Neural progenitor cell (in vitro differentiated cells): ENCODE results near the gene NOTUM. TPM values are rescaled to one million over a fixed set of nuclear protein-coding genes. Genes with fewer than 3 reads are reported as not detected.
A peak's percentile ranks its signal among the peaks of the same experiment; 100 is the strongest.

Experiments
- DNase-seq: peaks from one replicate; pipeline ENCODE4 v3.0.0-alpha.2; 2016; ENCODE audit warnings: low spot score
- H2AFZ ChIP-seq: fragments of 200-600 bp; sonication (generic); replicated peaks from 2 replicates; pipeline ENCODE4 v1.6.1; 2016; ENCODE audit warnings: antibody characterized with exemption
- H3F3A ChIP-seq: fragments of 200-600 bp; sonication (generic); 2 replicates; pipeline ENCODE4 v1.6.1; 2016; ENCODE audit warnings: antibody characterized with exemption, low read depth
- H3K27ac ChIP-seq: fragments of 200-600 bp; sonication (generic); 2 replicates; pipeline ENCODE4 v1.5.1; 2016; ENCODE audit warnings: mild to moderate bottlenecking
- H3K27me3 ChIP-seq: fragments of 200-600 bp; sonication (generic); 2 replicates; pipeline ENCODE4 v1.6.1; 2016; ENCODE audit warnings: mild to moderate bottlenecking, moderate library complexity
- H3K36me3 ChIP-seq: fragments of 200-600 bp; sonication (generic); 2 replicates; pipeline ENCODE4 v1.5.1; 2016
- H3K4me1 ChIP-seq: fragments of 200-600 bp; sonication (generic); 2 replicates; pipeline ENCODE4 v1.6.1; 2016; ENCODE audit warnings: mixed run types
- H3K4me2 ChIP-seq: fragments of 200-600 bp; sonication (generic); 2 replicates; pipeline ENCODE4 v1.6.1; 2016
- H3K4me3 ChIP-seq: fragments of 200-600 bp; sonication (generic); 2 replicates; pipeline ENCODE4 v1.5.1; 2016
- H3K79me2 ChIP-seq: fragments of 200-600 bp; sonication (generic); 2 replicates; pipeline ENCODE4 v1.6.1; 2016; ENCODE audit warnings: low read depth
- H3K9ac ChIP-seq: fragments of 200-600 bp; sonication (generic); 2 replicates; pipeline ENCODE4 v1.6.1; 2016
- H3K9me3 ChIP-seq: fragments of 200-600 bp; sonication (generic); 2 replicates; pipeline ENCODE4 v1.5.1; 2016; ENCODE audit warnings: low read depth
- H4K20me1 ChIP-seq: fragments of 200-600 bp; sonication (generic); 2 replicates; pipeline ENCODE4 v1.6.1; 2016; ENCODE audit warnings: low read depth
- H3K27ac Mint-ChIP-seq: 3 replicates; pipeline ENCODE4 v1.8.0; 2021; ENCODE audit warnings: mixed read lengths
- H3K27me3 Mint-ChIP-seq: 2 replicates; pipeline ENCODE4 v1.8.0; 2022; ENCODE audit warnings: low read depth, mild to moderate bottlenecking, inconsistent platforms, moderate library complexity, mixed read lengths; ENCODE audit not compliant: insufficient read depth
- H3K36me3 Mint-ChIP-seq: 3 replicates; pipeline ENCODE4 v1.8.0; 2021; ENCODE audit warnings: mixed read lengths
- H3K4me1 Mint-ChIP-seq: 3 replicates; pipeline ENCODE4 v1.8.0; 2021; ENCODE audit warnings: mixed read lengths
- H3K4me3 Mint-ChIP-seq: 3 replicates; pipeline ENCODE4 v1.8.0; 2021; ENCODE audit warnings: mild to moderate bottlenecking, moderate library complexity, mixed read lengths
- H3K9me3 Mint-ChIP-seq: 3 replicates; pipeline ENCODE4 v1.8.0; 2020; ENCODE audit warnings: mixed read lengths
- EZH2 ChIP-seq: fragments of 200-600 bp; sonication (generic); IDR thresholded peaks from 2 replicates; pipeline ENCODE4 v1.6.1; 2017; ENCODE audit warnings: antibody characterized with exemption, mild to moderate bottlenecking, moderate library complexity
- EZH2phosphoT487 ChIP-seq: fragments of 200-600 bp; sonication (generic); IDR thresholded peaks from 2 replicates; pipeline ENCODE4 v1.6.1; 2017; ENCODE audit warnings: antibody characterized with exemption
- total RNA-seq: library from RNA; depleted of rRNA; stranded (reverse); fragments of >200 nt; gene quantifications from 2 replicates; pipeline ENCODE4 v1.2.3, GENCODE V29; 2015; ENCODE audit warnings: low replicate concordance
- TF ChIP-seq, protein P1 (sequence below): fragments of 200-600 bp; sonication (generic); IDR thresholded peaks from 2 replicates; pipeline ENCODE4 v1.5.1; 2017; ENCODE audit warnings: antibody characterized with exemption, mild to moderate bottlenecking

Gene NOTUM
- total RNA-seq, 1 donor from 2014 or later: not detected

DNA sequence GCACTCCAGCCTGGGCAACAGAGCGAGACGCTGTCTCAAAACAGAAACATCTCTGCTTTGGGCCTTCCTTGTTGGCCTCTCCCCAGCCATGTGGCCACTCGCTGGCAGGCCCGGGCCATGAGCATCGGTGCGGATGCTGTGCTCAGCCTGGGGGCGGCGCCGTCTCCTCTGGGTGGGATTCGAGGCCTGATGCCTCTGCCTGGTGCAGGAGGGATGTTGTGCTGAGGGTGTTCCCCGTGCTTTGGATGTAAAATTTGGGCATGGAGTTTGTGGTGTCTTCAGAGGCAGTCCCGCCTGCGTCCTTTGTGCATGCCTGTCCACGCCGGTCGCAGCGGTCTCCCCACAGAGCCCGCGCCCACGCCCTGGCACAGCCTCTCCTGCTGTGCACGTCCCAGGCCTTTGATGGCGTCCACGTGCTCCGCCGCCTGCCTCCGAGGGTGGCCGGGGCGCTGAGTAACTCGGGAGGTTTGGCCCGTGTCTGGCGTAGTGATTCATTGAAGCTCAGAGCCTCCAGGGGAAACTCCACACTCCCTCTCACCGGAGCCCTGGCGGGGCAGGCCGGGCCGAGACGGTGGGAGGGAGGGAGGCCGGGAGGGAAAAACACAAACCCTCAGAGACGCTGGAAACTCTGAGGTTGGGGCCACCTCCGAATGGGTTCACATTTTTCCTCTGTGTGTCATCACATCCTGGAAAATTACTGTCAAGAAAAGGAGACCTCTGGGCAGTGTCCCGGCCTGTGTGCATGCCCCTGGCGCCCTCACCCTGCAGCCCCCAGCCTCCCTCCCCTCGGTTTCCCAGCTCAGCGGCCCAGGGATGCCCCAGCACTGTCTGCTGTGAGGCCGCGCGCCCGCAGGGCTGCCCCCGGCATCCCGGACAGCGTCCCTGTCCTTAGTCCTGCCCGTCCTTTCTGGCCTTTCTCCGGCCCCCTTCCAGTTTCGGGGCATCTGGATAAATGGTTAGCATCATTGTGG lies 42.7 kb upstream of the NOTUM start:
- H3K4me2 ChIP-seq: no peak overlapping the region
- H2AFZ ChIP-seq: no peak overlapping the region
- no peaks in the 10 kb centered on the region for H3K36me3 ChIP-seq
- peaks cover 20% of the 10 kb centered on the region for H3K4me1 Mint-ChIP-seq
- H3K9me3 ChIP-seq: no peaks in the 10 kb centered on the region
- peaks cover 4% of the 10 kb centered on the region for H3K36me3 Mint-ChIP-seq
- no peaks in the 10 kb centered on the region for H3K4me1 ChIP-seq
- DNase-seq: no peak
- H3K4me3 ChIP-seq: no peak overlapping the region
- no peak for TF ChIP-seq EZH2phosphoT487
- H3F3A ChIP-seq: no peaks in the 10 kb centered on the region
- peak overlapping the region; percentile 29 for H3K27ac ChIP-seq
- peaks cover 4% of the 10 kb centered on the region for H4K20me1 ChIP-seq
- no peaks in the 10 kb centered on the region for H3K27me3 ChIP-seq
- no peaks in the 10 kb centered on the region for H3K79me2 ChIP-seq
- no peak overlapping the region for H3K9ac ChIP-seq
- no peak overlapping the region for H3K4me3 Mint-ChIP-seq
- no peaks in the 10 kb centered on the region for H3K9me3 Mint-ChIP-seq
- no peak overlapping the region for H3K27ac Mint-ChIP-seq
- H3K27me3 Mint-ChIP-seq: peaks cover 3% of the 10 kb centered on the region

DNA sequence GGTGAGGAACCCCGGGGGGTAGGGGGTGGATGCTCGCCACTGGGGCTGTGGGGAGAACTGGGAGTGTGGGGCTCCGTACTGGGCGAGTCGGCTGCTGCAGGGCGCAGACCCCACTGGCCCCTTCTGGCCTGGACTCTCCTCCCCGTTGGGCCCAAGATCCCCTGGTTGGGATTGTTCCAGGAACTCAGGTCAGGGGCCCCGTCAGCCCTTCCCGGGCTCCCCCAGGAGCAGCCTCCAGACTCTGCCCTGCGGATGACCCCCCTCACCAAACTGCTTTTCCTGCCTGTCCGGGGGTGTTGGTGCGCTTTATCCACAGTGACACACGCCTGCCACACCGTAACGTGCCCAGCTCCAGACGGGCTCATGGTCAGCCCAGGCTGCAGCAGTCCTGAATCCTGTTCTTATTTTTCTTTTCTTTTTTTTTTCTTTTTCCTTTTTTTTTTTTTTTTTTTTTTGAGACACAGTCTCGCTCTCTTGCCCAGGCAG lies 40.6 kb upstream of the NOTUM start:
- no peak overlapping the region for H3K27ac Mint-ChIP-seq
- Histone ChIP-seq H3K79me2 (no peaks in the 10 kb centered on the region), H3K27ac (no peak overlapping the region), H3K27me3 (no peaks in the 10 kb centered on the region), H3K9me3 (no peaks in the 10 kb centered on the region), H2AFZ (no peak overlapping the region), H4K20me1 (peaks cover 4% of the 10 kb centered on the region), H3K4me2 (no peak overlapping the region), H3K9ac (no peak overlapping the region), H3K4me1 (no peaks in the 10 kb centered on the region), H3K4me3 (no peak overlapping the region), H3F3A (no peaks in the 10 kb centered on the region), H3K36me3 (no peaks in the 10 kb centered on the region)
- DNase-seq: no peak
- H3K4me3 Mint-ChIP-seq: no peak overlapping the region
- TF ChIP-seq, protein P1, sequence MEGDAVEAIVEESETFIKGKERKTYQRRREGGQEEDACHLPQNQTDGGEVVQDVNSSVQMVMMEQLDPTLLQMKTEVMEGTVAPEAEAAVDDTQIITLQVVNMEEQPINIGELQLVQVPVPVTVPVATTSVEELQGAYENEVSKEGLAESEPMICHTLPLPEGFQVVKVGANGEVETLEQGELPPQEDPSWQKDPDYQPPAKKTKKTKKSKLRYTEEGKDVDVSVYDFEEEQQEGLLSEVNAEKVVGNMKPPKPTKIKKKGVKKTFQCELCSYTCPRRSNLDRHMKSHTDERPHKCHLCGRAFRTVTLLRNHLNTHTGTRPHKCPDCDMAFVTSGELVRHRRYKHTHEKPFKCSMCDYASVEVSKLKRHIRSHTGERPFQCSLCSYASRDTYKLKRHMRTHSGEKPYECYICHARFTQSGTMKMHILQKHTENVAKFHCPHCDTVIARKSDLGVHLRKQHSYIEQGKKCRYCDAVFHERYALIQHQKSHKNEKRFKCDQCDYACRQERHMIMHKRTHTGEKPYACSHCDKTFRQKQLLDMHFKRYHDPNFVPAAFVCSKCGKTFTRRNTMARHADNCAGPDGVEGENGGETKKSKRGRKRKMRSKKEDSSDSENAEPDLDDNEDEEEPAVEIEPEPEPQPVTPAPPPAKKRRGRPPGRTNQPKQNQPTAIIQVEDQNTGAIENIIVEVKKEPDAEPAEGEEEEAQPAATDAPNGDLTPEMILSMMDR: no peak
- TF ChIP-seq EZH2 (no peak), EZH2phosphoT487 (no peak)
- H3K4me1 Mint-ChIP-seq: peaks cover 26% of the 10 kb centered on the region
- peaks cover 4% of the 10 kb centered on the region for H3K36me3 Mint-ChIP-seq
- no peaks in the 10 kb centered on the region for H3K9me3 Mint-ChIP-seq
- peaks cover 3% of the 10 kb centered on the region for H3K27me3 Mint-ChIP-seq

DNA sequence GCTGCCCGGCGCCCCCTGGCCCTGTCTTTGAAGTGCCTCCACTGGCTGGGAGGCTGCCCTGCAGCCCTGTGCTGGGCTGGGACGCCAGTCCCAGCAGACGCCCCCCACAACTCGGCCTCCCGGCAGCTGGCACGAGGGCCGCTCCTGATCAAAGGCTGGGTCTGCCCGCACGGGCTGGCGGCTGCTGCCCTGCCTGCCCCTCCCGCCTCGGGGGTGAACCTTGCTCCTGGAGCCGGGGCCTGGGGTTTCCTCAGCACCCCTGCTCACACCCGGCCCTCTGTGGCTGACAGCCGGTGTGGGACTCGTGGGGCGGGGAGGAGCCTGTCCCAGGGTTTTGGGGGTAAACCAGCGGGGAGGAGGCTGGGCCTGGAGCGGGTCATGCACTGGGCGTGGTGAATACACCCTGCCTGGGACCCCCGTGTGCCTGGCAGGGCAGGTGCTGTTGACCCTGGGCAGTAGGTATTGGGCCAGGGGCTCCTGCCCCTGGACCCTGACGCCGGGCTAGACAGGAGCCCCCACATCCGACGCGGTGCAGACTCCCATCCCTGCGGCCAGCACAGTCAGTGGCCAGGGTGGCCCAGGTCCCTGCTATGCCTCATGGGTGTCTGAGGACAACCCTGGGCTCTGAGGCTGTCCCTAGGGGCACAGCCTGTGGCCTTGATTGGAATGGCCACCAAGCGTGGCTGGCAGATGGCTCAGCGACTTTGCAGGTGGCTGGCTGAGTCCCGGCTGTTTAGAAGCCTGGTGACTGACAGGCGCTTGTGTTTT lies 40.0 kb upstream of the NOTUM start:
- H3K27ac Mint-ChIP-seq: no peak overlapping the region
- Histone ChIP-seq H3K9ac (no peak overlapping the region), H4K20me1 (peaks cover 4% of the 10 kb centered on the region), H3K27me3 (no peaks in the 10 kb centered on the region), H3K79me2 (no peaks in the 10 kb centered on the region), H2AFZ (no peak overlapping the region), H3F3A (no peaks in the 10 kb centered on the region), H3K36me3 (no peaks in the 10 kb centered on the region), H3K4me2 (no peak overlapping the region), H3K4me1 (no peaks in the 10 kb centered on the region), H3K9me3 (no peaks in the 10 kb centered on the region), H3K27ac (no peak overlapping the region), H3K4me3 (no peak overlapping the region)
- DNase-seq: no peak
- no peak overlapping the region for H3K4me3 Mint-ChIP-seq
- no peak for TF ChIP-seq EZH2
- TF ChIP-seq EZH2phosphoT487: no peak
- TF ChIP-seq, protein P1: no peak
- H3K36me3 Mint-ChIP-seq: peaks cover 1% of the 10 kb centered on the region
- H3K4me1 Mint-ChIP-seq: peaks cover 22% of the 10 kb centered on the region
- peaks cover 3% of the 10 kb centered on the region for H3K27me3 Mint-ChIP-seq
- no peaks in the 10 kb centered on the region for H3K9me3 Mint-ChIP-seq
